ENCODE measurements around the gene CERKL.

CERKL gene

GRCh38 chr2:181623159-181623558 lies 33.7 kb downstream of the CERKL start:
- no peak for DNase-seq

GRCh38 chr2:181621779-181622490 lies 35.0 kb downstream of the CERKL start:
- no peak for DNase-seq

DNA sequence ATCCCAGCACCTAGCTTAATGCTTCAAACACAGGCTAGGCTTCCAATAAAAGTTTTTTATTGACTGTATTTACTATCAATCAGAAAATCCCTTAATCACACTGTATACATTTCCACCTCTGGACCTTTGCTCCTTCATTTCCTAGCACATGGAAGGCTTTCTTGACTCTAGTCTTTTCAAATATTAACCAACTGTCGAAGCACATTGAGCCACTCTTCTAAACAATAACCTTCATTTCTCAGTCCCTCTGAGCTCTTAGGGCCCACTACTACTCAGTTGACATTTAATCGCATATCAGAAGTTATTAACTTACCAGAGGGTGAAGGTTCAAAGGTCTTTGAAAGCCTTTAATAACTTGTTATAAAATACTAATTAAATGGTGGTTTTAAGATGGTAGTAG lies 37.4 kb downstream of the CERKL start:
- DNase-seq, result no peak

DNA sequence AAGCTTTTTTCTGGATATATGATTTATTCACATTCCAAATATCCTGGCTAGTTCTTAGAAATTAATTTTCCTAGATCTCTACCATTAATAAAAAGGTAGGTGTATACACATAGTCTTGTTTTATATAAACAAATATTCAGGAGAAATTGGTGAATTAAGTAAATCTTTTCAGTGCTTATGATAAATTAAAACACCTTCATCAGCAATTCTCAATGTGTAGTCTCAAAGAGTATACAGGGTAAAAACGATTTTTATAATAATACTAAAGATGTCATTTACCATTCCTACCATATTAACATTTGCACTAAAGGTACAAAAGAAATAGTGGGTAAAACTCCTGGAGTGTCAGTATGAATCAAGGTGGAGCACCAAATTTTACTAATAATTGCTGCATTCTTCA lies 40.2 kb downstream of the CERKL start:
- DNase-seq, result no peak

GRCh38 chr2:181614874-181615638 lies 41.8 kb downstream of the CERKL start:
- DNase-seq, result no peak

DNA sequence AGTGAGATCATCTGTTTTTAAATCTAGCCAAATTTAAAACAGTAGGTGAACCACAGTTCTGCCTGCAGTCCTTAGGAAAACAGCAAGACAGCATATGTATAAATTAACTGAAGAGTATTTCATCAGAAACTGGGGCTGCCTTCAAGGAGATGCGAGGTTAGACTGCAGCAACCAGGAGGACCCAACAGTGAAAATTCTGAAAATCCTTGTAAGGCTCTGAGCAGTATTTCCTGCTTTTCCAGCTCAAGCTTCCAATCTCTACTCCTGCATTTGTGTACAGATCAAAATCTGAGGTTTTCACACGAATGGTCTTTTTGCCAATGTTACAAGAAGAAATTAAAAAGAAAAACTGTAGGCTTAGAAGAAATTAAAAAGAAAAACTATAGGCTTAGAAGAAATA lies 43.7 kb downstream of the CERKL start:
- no peak for DNase-seq

DNA sequence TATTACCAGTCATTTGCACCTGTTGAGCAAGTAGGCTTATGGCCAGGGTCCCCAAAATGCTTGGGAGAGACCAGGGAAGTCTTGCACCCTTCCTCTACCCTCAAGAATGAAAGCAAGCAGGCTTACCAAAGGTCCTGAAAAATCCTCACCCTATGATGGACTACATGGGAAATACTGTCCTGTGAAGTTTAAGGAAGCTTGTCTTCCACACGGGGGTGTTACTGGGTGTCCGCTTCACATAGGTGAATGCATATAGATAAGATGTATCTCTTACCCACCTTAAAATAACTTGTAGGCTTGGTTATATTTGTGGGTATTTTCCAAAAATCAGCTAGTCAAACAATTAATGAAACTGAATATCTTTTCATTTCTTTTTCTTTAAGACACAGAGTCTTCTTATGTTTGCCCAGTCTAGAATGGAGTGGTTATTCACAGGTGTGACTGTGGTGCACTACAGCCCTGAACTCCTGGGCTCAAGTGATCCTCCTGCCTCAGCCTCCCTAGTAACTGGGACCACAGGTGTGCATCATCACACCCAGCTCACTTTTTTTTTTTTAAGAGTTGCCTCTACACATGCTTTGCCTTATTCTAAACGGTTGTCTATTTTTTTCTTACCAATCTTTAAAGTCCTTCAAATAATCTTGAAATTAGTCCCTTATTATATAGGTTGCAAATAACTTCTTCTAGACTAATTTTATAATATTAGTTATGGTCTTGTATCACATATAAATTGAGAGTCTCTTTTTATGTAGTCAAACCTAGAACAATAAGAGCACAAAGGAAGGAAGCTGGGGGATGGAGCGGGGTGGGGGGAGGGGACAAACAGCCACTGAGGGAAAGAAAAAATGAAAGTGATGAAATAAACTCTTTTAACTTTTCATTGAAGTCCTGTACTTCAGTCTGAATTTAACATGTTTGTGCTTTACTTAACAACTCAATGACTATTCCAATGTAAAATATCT lies 49.0 kb downstream of the CERKL start:
- DNase-seq, result no peak

DNA sequence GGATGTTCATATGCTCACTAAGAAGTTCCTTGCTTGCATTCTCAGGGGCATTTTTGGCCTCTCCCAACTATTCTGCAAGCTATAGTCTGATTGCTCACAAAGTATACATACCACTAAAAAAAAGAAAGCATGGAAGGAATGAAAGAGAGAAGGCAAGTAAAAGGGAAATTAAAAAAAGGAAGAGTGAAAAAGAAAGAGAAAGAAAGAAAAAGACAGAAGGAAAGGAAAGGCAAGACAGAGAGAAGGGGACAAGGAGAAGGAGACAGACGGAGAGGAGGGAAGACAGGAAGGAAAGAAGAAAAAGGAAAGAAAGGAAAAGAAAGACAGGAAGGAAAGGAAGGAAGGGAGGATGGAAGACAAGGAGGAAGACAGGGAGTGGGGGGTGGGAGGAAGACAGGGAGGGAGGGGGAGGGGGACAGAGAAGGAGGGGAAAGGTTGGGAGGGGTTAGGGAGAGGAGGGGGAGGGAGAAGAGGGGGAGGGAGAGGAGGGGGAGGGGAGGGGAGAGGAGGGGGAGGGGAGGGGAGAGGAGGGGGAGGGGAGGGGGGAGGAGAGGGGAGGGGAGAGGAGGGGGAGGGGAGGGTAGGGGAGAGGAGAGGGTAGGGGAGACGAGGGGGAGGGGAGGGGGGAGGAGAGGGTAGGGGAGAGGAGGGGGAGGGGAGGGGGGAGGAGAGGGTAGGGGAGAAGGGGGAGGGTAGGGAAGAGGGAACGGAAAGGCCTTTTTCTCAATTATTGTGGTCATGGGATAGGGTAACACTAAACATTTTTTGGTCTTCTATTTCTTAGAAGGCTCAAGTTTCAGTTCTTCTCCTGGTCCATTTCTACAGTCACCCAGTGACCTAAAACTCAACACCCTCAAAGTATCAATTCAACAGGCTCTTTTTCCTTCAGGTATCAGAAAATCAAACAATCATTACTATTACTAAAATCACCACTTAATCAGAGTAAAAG lies 50.7 kb downstream of the CERKL start:
- no peak for DNase-seq

- no peak for DNase-seq
These were observed 54.9 kb downstream of the CERKL start for GRCh38 chr2:181602017-181602416.

DNA sequence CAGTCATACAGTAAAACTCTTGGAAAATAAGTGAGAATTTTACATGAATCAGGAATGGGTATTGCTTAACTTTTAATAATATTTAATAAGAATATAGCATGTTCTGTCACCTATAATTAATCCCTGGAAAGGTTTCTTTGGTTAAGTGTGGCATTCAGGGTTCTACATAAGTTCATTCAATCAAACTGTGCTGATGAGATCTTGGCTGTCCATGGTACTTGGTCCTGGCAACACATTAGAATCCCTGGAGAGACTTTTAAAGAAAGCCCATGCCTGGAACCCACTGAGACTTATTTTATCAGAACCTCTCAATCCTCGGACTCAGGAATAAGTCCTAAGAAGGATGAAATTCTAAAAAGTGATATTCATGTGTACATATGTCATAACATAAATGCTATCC lies 60.3 kb downstream of the CERKL start:
- DNase-seq, result no peak

DNA sequence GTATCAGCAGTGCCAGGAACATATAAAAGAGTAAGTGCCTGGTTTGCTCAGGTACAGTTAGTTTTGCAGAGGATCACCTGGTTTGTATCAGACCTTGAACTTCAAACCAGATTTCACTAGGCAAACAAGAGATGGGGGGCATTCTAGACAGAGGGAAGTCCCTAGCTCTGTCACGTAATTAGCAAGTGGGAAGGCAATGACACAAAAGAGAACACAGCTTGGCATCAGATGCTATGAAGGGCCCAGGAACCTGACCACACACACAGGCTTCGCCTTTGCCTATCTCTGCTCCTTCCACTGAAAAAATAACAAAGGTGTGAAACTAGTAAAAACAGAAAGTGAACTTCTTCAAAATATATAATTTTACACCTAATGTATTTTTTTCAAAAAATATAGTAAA lies 62.6 kb downstream of the CERKL start:
- DNase-seq, result no peak

- no peak for DNase-seq
These were observed 67.1 kb downstream of the CERKL start for GRCh38 chr2:181589779-181590178.

- DNase-seq, result no peak
These were observed 68.4 kb downstream of the CERKL start for GRCh38 chr2:181588546-181588945.

GRCh38 chr2:181586569-181587081 lies 70.3 kb downstream of the CERKL start:
- DNase-seq, result no peak

GRCh38 chr2:181585732-181586131 lies 71.2 kb downstream of the CERKL start:
- DNase-seq, result no peak

GRCh38 chr2:181581534-181581933 lies 75.4 kb downstream of the CERKL start:
- no peak for DNase-seq

- DNase-seq, result no peak
These were observed 78.1 kb downstream of the CERKL start for GRCh38 chr2:181578829-181579228.

DNA sequence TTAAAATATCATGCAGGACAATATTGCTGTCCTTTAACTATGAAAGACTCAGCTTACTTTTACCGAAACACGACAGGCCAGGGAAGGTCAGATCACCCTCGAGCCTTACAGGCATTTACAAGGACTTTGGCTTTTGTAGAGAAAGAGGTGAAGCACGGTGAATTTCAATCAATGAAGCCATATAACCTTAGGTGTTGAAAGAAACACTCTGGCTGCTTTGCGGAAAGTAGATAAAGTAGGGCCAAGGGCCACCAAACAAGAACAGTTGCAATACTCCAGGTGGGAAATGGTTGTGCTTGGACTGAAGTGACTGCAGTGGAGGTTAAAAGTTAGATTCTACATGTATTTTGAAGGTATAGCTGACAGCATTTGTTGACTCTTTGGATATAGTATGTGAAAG lies 80.5 kb downstream of the CERKL start:
- no peak for DNase-seq

DNA sequence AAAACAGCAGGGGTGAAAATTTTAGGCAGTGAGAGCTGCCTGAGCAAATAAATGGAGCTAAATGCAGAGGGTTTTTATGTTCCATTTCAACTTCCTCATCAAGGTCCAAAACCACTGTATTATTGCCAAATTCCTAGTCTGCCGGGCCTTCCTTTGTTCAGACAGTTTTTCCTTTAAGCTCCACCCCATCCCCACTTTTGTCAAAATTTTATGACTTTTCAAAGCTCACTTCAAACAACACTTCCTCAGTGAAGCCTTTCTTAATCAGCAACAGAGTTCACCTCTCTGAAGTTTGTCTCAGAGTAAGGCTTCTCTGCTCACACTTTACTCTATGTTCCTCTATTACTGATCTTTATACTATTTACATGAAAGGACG lies 81.3 kb downstream of the CERKL start:
- no peak for DNase-seq

GRCh38 chr2:181575024-181575649 lies 81.8 kb downstream of the CERKL start:
- DNase-seq, result no peak

- DNase-seq, result no peak
These were observed 82.6 kb downstream of the CERKL start for GRCh38 chr2:181574321-181574720.

Data from activated T-cell treated with anti-CD3 and anti-CD28 coated beads, Interleukin-2, amount 50 U/mL, for 48 hours (primary cell).